Effector CD8-positive, alpha-beta T cell (primary cell): ENCODE results near the gene AMPH.
"Not testable (repeated sequence)": the region's sequence is repeated elsewhere in the genome, so short reads cannot be mapped to it uniquely, and the experiment has no call there.

Experiments used
- DNase-seq: peaks from one replicate; lab custom pipeline; 2025; lab: John Stamatoyannopoulos, UW

The AMPH gene

DNA sequence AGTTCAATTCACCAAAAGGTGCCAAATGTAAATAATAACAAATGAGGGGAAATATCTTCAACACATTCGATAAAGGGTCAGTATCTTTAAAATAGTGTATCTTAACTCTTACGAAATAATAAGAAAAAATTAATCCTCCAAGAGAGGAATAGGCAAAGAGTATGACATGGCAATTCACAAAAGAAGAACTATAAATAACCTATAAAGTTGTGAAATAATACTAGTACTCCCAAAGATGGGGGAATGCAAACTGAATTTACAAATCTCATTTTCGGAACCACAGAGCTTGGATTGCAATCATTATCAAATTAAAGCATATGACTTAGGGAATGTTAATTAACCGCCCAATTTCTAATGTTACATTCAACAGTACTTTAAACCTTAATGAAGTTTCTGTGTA, 279.6 kb downstream of the AMPH start:
- DNase-seq, result no peak

DNA sequence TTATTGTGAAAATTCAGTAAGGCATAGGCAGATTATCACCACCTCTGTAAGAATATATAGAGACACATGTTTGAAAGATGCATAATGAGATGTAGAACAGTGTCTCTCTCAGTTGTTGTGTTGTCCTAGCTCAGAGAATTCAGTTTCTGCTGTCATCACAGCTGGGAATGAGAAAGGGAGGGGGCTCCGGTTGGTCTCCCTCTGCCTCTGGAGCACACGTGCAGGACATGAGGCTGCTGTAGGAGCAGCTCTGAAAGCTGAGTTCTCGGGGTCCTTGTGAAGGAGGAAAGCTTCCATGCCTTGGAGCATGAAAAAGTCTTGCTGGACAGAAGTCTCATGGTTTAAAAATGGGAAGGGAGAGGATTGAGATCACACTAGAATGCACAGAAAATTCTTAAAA, 280.4 kb downstream of the AMPH start:
- DNase-seq, result not testable (repeated sequence)

- DNase-seq, result peak; percentile 52
These were observed 281.1 kb downstream of the AMPH start for GRCh38 chr7:38349869-38350583.

DNA sequence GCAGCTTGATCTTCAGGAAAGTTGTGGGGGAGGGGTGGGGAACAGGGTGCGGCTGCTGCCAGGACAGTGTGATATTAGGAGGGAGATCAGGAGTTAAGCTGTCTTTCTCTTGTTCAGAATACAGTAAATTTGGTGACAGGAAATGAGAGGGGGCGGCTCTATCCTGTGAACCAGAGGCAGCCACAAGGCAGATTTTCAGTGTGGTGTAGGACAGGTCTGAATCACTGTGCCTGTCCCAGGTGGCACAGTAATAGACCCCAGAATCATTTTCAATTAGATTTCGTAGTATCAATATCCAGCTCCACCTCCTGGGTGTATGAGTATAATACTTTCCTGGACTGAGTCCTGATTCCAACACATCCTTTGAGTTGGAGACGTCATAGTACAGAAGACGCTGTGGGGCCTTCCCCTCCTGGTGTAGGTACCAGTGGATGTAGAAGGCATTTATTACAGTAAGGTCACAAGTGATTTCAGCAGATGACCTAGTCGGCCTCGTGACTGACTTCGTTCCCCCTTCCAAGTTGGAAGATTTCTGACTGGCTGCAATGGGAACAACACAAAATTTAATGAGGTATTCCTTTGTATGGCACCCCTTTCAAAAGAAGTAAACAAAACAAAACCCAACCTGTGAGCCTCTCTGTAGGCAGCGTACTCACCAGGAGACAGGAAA, 281.9 kb downstream of the AMPH start:
- not testable (repeated sequence) for DNase-seq

- DNase-seq, result peak; percentile 59
These were observed 285.6 kb downstream of the AMPH start for GRCh38 chr7:38345299-38346172.

DNA sequence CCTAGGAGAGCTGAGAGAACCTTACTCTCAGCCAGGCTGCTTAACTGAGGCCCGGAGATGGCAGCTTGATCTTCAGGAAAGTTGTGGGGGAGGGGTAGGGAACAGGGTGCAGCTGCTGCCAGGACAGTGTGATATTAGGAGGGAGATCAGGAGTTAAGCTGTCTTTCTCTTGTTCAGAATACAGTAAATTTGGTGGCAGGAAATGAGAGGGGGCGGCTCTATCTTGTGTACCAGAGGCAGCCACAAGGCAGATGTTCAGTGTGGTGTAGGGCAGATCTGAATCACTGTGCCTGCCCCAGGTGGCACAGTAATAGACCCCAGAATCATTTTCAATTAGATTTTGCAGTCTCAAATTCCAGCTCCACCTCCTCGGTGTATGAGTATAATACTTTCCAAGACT, 286.4 kb downstream of the AMPH start:
- DNase-seq, result not testable (repeated sequence)

GRCh38 chr7:38342135-38342534, 289.0 kb downstream of the AMPH start:
- DNase-seq, result not testable (repeated sequence)

DNA sequence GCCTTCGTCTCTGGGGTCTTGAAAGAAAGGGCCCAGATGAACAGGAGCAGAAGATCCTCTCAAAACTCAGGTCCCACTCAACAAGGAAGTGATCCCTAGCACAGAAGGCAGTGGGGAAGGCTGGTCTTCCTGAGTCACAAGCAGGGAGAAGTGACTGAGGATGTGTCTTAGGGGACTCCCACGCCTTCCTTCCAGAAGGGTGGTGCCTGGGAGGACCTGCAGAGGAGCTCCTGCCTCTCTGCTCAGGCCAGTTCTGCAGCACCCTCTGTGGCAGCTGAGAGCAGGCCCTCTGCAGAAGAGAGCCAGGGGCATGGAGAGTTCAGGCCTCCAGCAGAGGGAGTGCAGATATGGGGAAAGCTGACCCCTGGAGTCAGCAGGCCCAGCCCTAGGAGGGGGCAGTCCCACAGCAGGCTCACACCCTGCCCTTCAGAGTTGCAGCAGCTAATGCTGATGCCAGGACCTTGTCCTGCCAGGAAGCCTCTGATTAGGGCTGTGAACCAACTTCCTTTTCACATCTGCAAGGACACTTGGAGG, 289.9 kb downstream of the AMPH start:
- DNase-seq, result not testable (repeated sequence)

DNA sequence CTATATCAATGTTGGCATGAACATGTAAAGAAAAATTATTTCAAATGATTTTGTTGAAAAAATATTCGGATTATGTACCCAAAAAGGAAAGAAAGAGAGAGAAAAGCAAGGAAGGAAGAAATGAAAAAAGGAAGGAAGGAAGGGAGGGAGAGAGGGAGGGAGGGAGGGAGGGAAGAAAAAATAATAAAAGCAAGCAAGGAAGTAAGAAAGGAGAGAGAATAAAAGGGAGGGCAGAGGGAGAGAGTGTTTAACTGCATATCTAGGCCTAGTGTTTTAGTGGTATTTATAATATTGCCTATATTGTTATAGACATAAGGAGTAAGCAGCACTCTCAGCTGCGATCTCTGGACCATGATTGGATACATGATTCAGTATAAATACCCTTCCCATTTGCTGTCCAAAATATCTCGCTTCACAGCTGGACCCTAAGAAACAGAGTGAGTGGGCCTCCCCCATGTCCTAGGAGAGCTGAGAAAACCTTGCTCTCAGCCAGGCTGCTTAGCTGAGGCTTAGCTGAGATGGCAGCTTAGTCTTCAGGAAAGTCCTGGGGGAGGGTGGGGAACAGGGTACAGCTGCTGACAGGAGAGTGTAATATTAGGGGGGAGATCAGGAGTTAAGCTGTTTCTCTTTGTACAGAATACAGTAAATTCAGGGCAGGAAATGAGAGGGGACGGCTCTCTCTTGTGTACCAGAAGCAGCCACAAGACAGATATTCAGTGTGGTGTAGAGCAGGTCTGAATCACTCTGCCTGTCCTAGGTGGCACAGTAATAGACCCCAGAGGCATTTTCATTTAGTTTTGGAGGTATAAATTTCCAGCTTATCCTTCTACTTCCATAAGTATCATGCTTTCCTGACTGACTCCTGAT, 291.0 kb downstream of the AMPH start:
- DNase-seq, result no peak

DNA sequence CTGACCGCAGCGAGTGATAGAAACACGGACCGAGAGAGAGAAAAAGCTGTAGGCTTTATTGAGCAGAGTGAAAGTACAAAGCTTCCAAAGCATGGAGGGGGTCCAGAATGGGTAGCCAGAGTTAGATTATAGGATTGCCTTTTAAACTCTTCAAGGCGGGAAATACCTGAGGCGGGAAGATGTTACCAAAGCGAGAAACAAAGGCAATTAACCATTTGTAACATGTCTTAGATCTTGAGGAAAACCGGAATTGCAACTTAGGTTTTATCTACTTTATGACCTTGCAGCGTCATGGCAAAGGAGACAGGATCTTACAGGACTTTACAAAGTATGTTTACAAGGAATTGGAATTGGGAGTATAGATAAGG, 295.0 kb downstream of the AMPH start:
- not testable (repeated sequence) for DNase-seq

GRCh38 chr7:38335492-38336147, 295.6 kb downstream of the AMPH start:
- peak; percentile 76 for DNase-seq

- DNase-seq, result no peak
These were observed 296.1 kb downstream of the AMPH start for GRCh38 chr7:38335128-38335491.

DNA sequence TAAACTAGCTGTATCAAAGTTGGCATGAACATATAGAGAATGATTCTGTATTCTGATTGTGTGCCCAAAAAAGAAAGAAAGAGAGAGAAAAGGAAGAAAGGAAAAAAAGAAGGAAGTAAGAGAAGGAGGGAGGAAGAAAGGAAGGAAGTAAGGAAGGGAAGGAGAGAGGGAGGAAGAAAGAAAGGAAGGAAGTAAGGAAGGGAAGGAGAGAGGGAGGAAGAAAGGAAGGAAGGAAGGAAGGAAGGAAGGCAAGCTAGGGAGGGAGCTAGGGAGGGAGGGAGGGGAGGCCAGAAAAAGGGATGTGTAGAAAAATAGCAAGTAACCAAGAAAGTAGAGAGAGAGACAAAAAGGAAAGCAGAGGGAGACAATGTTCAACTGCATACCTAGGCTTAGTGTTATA, 297.0 kb downstream of the AMPH start:
- no peak for DNase-seq
